Karpas-422 (cell line): ENCODE measurements around the gene PLCH2. TPM values are rescaled to one million over a fixed set of nuclear protein-coding genes. Genes with fewer than 3 reads are reported as not detected.

Source experiments
- DNase-seq: peaks from one replicate; pipeline ENCODE4 v3.0.0-alpha.2; 2015
- H2AFZ ChIP-seq: fragments of 200-600 bp; sonication (generic); 2 replicates; pipeline ENCODE4 v1.6.1; 2014; ENCODE audit warnings: antibody characterized with exemption, low read length, mixed read lengths
- H3K27ac ChIP-seq: fragments of 200-600 bp; sonication (generic); 2 replicates; pipeline ENCODE4 v1.5.1; 2014; ENCODE audit warnings: mild to moderate bottlenecking, low read length, moderate library complexity
- H3K27me3 ChIP-seq: fragments of 200-600 bp; sonication (generic); 2 replicates; pipeline ENCODE4 v1.6.1; 2014; ENCODE audit warnings: low read length, mixed read lengths
- H3K36me3 ChIP-seq: fragments of 200-600 bp; sonication (generic); 2 replicates; pipeline ENCODE4 v1.6.1; 2014; ENCODE audit warnings: low read length, mixed read lengths; ENCODE audit not compliant: insufficient read depth
- H3K4me1 ChIP-seq: fragments of 200-600 bp; sonication (generic); 2 replicates; pipeline ENCODE4 v1.6.1; 2014; ENCODE audit warnings: mild to moderate bottlenecking, low read length, mixed read lengths
- H3K4me2 ChIP-seq: fragments of 200-600 bp; sonication (generic); 2 replicates; pipeline ENCODE4 v1.6.1; 2014; ENCODE audit warnings: low read length, low read depth, mild to moderate bottlenecking; ENCODE audit not compliant: poor library complexity, severe bottlenecking
- H3K4me3 ChIP-seq: fragments of 200-600 bp; sonication (generic); 2 replicates; pipeline ENCODE4 v1.5.1; 2014; ENCODE audit warnings: mild to moderate bottlenecking, antibody characterized with exemption, low read length, mixed read lengths
- H3K79me2 ChIP-seq: fragments of 200-600 bp; sonication (generic); 2 replicates; pipeline ENCODE4 v1.6.1; 2014; ENCODE audit warnings: mild to moderate bottlenecking, low read length, mixed read lengths
- H3K9ac ChIP-seq: fragments of 200-600 bp; sonication (generic); 2 replicates; pipeline ENCODE4 v1.6.0; 2014; ENCODE audit warnings: low read length
- H3K9me2 ChIP-seq: fragments of 200-600 bp; sonication (generic), shearing (Covaris generic); replicated peaks from 2 replicates; pipeline ENCODE4 v1.6.0; 2014; ENCODE audit warnings: mild to moderate bottlenecking, low read length, moderate library complexity; ENCODE audit not compliant: insufficient read depth
- H3K9me3 ChIP-seq: fragments of 300-700, 200-600 bp; sonication (generic); 2 replicates; pipeline ENCODE4 v1.6.1; 2014; ENCODE audit warnings: low read length, mixed read lengths
- H4K20me1 ChIP-seq: fragments of 200-600 bp; sonication (generic); 2 replicates; pipeline ENCODE4 v1.6.1; 2014; ENCODE audit warnings: mild to moderate bottlenecking, antibody characterized with exemption, low read length, low read depth; ENCODE audit not compliant: insufficient read depth
- total RNA-seq: library from RNA; depleted of rRNA; stranded (reverse); fragments of >200 nt; shearing (Covaris generic); gene quantifications from 2 replicates; pipeline ENCODE4 v1.2.3, GENCODE V29; 2014; ENCODE audit warnings: low replicate concordance

Gene PLCH2
- total RNA-seq, 1 experiment from 2014 or later = 0.19 TPM

DNA sequence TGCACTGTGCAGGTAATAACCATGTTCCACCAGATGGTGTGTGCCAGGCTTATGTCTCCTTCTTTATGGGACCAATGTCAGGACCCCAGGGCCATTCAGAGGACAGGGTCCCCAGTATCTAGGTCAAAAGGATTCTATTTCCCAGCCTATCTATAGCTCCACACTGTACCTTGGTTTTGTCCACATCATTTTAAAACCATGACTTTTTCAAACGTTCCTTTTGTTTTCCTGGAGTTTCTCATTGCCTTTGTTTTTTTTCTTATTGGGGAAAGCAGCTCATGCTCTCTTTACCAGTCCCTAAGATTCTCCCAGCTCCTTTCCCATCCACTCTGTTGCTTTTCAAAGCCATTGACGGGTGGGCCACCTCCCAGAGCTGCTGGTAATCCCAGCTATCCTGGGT, 12.6 kb downstream of the PLCH2 start:
- H3K4me3 ChIP-seq = no peak overlapping the region
- peaks cover 12% of the 10 kb centered on the region for H3K4me1 ChIP-seq
- no peaks in the 10 kb centered on the region for H3K9me2 ChIP-seq
- no peak overlapping the region for H2AFZ ChIP-seq
- H3K27me3 ChIP-seq = no peaks in the 10 kb centered on the region
- DNase-seq = no peak
- no peak overlapping the region for H3K27ac ChIP-seq
- H3K79me2 ChIP-seq = no peaks in the 10 kb centered on the region
- H4K20me1 ChIP-seq = peaks cover 2% of the 10 kb centered on the region; the same call in 1 of the 2 replicates
- no peak overlapping the region for H3K4me2 ChIP-seq
- no peak overlapping the region for H3K9ac ChIP-seq
- H3K36me3 ChIP-seq = no peaks in the 10 kb centered on the region
- H3K9me3 ChIP-seq = no peaks in the 10 kb centered on the region

DNA sequence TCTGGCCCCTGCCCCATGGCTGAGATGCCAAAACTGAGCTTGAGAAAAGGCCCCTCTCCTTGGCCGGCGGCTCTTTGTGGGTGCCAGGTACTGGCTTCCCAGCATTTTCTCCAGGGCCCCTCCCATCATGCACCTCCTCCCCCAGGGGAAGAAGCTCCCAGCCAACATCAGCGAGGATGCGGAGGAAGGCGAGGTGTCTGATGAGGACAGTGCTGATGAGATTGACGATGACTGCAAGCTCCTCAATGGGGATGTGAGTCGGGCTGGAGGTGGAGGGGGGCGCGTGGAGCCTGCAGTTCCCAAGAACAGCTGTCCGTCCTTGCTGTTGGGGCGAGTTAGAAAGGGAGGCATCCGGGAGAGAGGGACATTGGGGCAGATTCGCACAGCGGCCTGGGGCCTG, 13.5 kb downstream of the PLCH2 start:
- H3K9me3 ChIP-seq = no peaks in the 10 kb centered on the region

DNA sequence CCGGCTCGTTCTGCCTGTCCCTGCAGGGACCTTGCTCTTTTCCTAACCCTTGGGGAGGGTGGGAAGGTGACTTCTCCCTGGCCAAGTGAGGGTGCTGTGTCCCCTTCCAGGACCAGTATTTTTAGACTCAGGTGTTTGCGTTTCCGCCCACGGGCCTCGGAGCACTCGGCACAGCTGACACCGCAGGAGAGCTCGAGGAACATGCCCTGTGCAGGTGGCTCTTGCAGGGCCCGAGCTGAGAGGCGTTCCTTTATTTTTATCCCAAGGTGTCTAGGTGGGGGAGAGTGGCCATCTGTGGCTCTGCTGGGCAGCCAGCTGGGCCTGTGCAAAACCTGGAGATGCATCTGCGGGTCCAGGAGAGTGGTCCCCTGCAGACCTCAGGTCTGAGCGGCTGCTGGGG, 16.0 kb downstream of the PLCH2 start:
- Histone ChIP-seq H3K4me1 (peaks cover 25% of the 10 kb centered on the region), H4K20me1 (peaks cover 12% of the 10 kb centered on the region; the same call in 1 of the 2 replicates), H3K9ac (no peak overlapping the region)

More for the DNA sequence above, 13.5 kb downstream of the PLCH2 start:
- H3K4me2 ChIP-seq = no peak overlapping the region
- no peaks in the 10 kb centered on the region for H3K79me2 ChIP-seq
- peaks cover 10% of the 10 kb centered on the region for H3K4me1 ChIP-seq
- H3K27me3 ChIP-seq = no peaks in the 10 kb centered on the region
- H3K9me2 ChIP-seq = no peaks in the 10 kb centered on the region
- H3K36me3 ChIP-seq = no peaks in the 10 kb centered on the region
- H4K20me1 ChIP-seq = peaks cover 6% of the 10 kb centered on the region; the same call in 1 of the 2 replicates
- H2AFZ ChIP-seq = no peak overlapping the region
- H3K27ac ChIP-seq = no peak overlapping the region
- no peak overlapping the region for H3K9ac ChIP-seq
- DNase-seq = no peak
- no peak overlapping the region for H3K4me3 ChIP-seq

DNA sequence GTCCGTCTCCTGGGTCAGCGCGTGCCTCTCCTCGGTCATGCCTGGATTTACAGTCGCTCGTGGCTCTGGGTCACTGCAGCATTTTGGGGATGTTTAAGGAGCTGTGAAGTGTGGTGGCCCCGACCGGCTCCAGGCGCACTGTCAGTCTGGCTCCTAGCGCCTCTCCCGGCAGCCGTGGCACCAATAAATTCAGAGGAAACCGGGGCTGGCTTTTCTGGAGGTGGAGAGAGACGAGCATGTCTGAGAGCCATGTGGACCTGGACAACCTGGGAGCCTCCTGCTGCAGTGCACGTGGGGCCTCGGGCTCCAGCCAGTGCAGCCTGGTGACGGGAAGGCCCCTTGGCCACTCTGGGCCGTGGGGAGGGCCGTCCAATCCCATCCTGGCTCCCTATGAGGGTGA, 17.1 kb downstream of the PLCH2 start:
- Histone ChIP-seq H3K9ac (no peak overlapping the region), H4K20me1 (peaks cover 20% of the 10 kb centered on the region; the same call in 1 of the 2 replicates), H3K27me3 (no peaks in the 10 kb centered on the region), H2AFZ (no peak overlapping the region), H3K9me2 (no peaks in the 10 kb centered on the region), H3K36me3 (no peaks in the 10 kb centered on the region), H3K79me2 (no peaks in the 10 kb centered on the region), H3K4me3 (no peak overlapping the region), H3K4me2 (no peak overlapping the region), H3K9me3 (no peaks in the 10 kb centered on the region), H3K27ac (no peak overlapping the region), H3K4me1 (peaks cover 36% of the 10 kb centered on the region)
- no peak for DNase-seq

More for the DNA sequence above, 16.0 kb downstream of the PLCH2 start:
- Histone ChIP-seq H3K4me2 (no peak overlapping the region), H3K9me3 (no peaks in the 10 kb centered on the region), H3K9me2 (no peaks in the 10 kb centered on the region), H2AFZ (no peak overlapping the region), H3K4me3 (no peak overlapping the region), H3K27ac (no peak overlapping the region), H3K79me2 (no peaks in the 10 kb centered on the region), H3K27me3 (no peaks in the 10 kb centered on the region), H3K36me3 (no peaks in the 10 kb centered on the region)
- DNase-seq = no peak

DNA sequence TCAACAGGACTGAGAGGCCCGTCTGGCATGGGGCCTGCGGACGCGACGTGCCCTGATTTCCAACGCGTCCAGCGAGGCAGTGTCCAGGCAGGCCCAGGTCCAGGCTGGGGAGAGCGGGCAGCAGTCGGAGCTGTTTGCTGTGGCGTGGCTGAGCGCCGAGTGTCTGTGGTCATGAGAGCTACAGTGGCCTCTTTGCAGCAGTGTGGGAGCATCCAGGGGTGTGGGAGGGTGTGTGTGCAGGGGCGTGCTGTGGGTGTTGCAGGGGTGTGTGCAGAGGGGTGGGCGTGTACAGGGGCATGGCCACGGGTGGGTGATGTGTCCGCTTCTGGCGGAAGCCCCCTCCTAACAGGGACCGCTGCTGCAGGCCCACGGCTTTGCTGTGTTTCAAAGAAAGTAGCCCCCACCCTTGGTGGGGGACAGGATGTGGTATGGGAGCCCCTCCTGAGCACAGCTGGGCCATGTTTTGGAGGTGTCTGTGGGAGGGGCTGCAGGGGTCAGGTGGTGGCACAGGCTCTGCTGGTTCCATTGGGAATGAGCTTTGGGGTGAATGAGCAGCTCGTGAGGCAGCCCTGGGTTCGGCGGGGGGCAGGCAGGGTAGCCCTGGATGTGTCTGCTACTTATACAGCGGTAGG, 17.7 kb downstream of the PLCH2 start:
- DNase-seq = no peak

DNA sequence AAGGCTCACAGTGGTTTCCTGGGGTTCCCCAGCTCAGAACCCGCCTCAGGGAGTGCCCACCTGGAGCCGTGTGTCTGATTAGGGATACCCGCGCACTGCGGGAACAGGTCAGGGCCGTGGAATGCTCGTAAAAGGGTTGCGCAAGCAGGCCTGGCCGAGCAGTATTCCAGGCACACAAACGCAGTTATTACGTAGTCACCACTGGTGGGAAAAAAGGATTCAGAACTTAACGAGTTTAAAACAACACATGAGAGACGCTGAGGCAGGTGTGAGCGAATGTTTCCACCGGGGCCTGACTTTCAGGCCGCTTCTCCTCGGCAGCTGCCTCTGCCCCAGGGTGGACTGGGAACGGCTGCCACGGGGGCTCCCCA, 18.2 kb downstream of the PLCH2 start:
- H3K27me3 ChIP-seq = no peaks in the 10 kb centered on the region
- H4K20me1 ChIP-seq = peaks cover 21% of the 10 kb centered on the region; the same call in 1 of the 2 replicates
- H3K79me2 ChIP-seq = no peaks in the 10 kb centered on the region
- H2AFZ ChIP-seq = no peak overlapping the region
- no peaks in the 10 kb centered on the region for H3K36me3 ChIP-seq
- no peak overlapping the region for H3K4me3 ChIP-seq
- H3K9me3 ChIP-seq = no peaks in the 10 kb centered on the region
- H3K4me1 ChIP-seq = peaks cover 38% of the 10 kb centered on the region
- H3K4me2 ChIP-seq = no peak overlapping the region
- no peak for DNase-seq
- no peaks in the 10 kb centered on the region for H3K9me2 ChIP-seq
- H3K9ac ChIP-seq = no peak overlapping the region
- no peak overlapping the region for H3K27ac ChIP-seq

More for the DNA sequence above, 17.7 kb downstream of the PLCH2 start:
- H3K4me1 ChIP-seq = peaks cover 38% of the 10 kb centered on the region
- H3K4me3 ChIP-seq = no peak overlapping the region
- no peaks in the 10 kb centered on the region for H3K9me2 ChIP-seq
- no peak overlapping the region for H3K27ac ChIP-seq
- H2AFZ ChIP-seq = no peak overlapping the region
- peaks cover 21% of the 10 kb centered on the region; the same call in 1 of the 2 replicates for H4K20me1 ChIP-seq
- H3K36me3 ChIP-seq = no peaks in the 10 kb centered on the region
- H3K27me3 ChIP-seq = no peaks in the 10 kb centered on the region
- no peaks in the 10 kb centered on the region for H3K9me3 ChIP-seq
- H3K79me2 ChIP-seq = no peaks in the 10 kb centered on the region
- H3K9ac ChIP-seq = no peak overlapping the region
- H3K4me2 ChIP-seq = no peak overlapping the region

DNA sequence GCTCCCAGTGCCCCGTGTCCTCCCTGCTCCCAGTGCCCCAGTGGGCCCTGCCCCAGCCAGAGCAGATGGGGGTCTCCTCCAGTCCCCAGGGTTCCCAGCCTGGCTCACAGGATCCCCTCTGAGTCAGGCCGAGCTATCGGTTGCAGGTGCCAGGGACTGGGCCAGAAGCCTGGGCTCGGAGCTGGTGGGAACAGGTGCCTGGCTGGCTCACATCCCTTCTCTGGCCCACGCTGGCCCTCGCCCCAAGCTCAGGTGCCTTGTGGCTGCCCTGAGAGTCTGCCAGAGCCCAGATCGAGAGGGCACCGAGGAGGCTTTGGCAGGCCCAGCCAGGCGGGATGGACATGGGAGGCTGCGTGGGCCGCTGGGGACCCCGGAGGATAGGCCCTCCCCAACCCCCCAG, 18.9 kb downstream of the PLCH2 start:
- H3K9me2 ChIP-seq = no peaks in the 10 kb centered on the region
- H3K27me3 ChIP-seq = no peaks in the 10 kb centered on the region
- H3K4me3 ChIP-seq = no peak overlapping the region
- no peaks in the 10 kb centered on the region for H3K9me3 ChIP-seq
- no peak overlapping the region for H3K27ac ChIP-seq
- no peak overlapping the region for H2AFZ ChIP-seq
- H3K36me3 ChIP-seq = no peaks in the 10 kb centered on the region
- peaks cover 41% of the 10 kb centered on the region for H3K4me1 ChIP-seq
- H3K79me2 ChIP-seq = no peaks in the 10 kb centered on the region
- no peak overlapping the region for H3K9ac ChIP-seq
- H3K4me2 ChIP-seq = no peak overlapping the region
- DNase-seq = no peak
- H4K20me1 ChIP-seq = peaks cover 21% of the 10 kb centered on the region; the same call in 1 of the 2 replicates

DNA sequence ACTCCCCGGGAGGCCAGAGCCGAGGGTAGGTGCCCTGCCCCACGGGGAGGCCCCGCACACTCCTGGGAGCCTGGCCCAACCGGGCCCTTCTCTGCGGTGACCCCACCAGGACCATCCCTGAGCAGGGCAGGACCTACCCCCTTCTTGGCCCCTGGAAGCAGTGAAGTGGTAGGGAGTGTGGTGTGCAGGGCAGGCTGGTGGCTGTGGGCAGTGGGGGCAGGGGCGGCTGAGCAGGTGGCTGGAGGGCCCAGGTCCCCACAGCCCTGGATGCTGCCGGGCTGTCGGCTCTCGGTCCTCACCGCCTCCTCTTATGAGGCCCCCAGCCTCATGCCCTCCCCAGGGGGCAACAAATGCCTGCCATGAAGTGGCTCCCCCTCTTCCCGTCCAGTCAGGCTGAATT, 19.5 kb downstream of the PLCH2 start:
- peaks cover 21% of the 10 kb centered on the region; the same call in 1 of the 2 replicates for H4K20me1 ChIP-seq
- H3K4me1 ChIP-seq = peaks cover 44% of the 10 kb centered on the region
- no peak overlapping the region for H3K9ac ChIP-seq
- H3K36me3 ChIP-seq = no peaks in the 10 kb centered on the region
- no peak overlapping the region for H2AFZ ChIP-seq
- no peak overlapping the region for H3K27ac ChIP-seq
- H3K79me2 ChIP-seq = no peaks in the 10 kb centered on the region
- peak; percentile 46 for DNase-seq
- no peaks in the 10 kb centered on the region for H3K27me3 ChIP-seq
- peak overlapping the region; percentile 31 for H3K4me2 ChIP-seq
- H3K4me3 ChIP-seq = peak overlapping the region; percentile 7; the same call in 1 of the 2 replicates
- no peaks in the 10 kb centered on the region for H3K9me2 ChIP-seq
- H3K9me3 ChIP-seq = no peaks in the 10 kb centered on the region
